DND-41 (cell line): ENCODE results near the gene TMPRSS4.

Experiments
- ATAC-seq: fragments of 200-7000 bp; cut with Tn5 transposase; 3 replicates; pipeline ENCODE4 v1.9.1; 2021; ENCODE audit warnings: low read depth; ENCODE audit not compliant: insufficient read depth
- DNase-seq: peaks from one replicate; pipeline ENCODE4 v3.0.0-alpha.2; 2020
- H2AFZ ChIP-seq: 2 replicates; pipeline ENCODE4 v1.6.0; 2012; ENCODE audit warnings: low read depth, low read length
- H3K27ac ChIP-seq: 2 replicates; pipeline ENCODE4 v1.5.1; 2012; ENCODE audit warnings: low read length, inconsistent platforms
- H3K27me3 ChIP-seq: fragments of 200-600 bp; sonication (generic); 2 replicates; pipeline ENCODE4 v1.6.0; 2012; ENCODE audit warnings: low read length, mild to moderate bottlenecking, inconsistent platforms; ENCODE audit not compliant: insufficient read depth, poor library complexity
- H3K36me3 ChIP-seq: 2 replicates; pipeline ENCODE4 v1.5.1; 2012; ENCODE audit warnings: low read length, inconsistent platforms; ENCODE audit not compliant: insufficient read depth
- H3K4me1 ChIP-seq: 2 replicates; pipeline ENCODE4 v1.5.1; 2012; ENCODE audit warnings: mild to moderate bottlenecking, low read length; ENCODE audit not compliant: insufficient read depth
- H3K4me2 ChIP-seq: 2 replicates; pipeline ENCODE4 v1.6.0; 2012; ENCODE audit warnings: mild to moderate bottlenecking, moderate library complexity, low read length, inconsistent platforms; ENCODE audit not compliant: insufficient read depth
- H3K4me3 ChIP-seq, 2 experiments: fragments of 200-600 bp in 1 of 2; shearing (Covaris generic) in 1 of 2; 2 replicates each; pipeline ENCODE4 v1.5.1; 2012 to 2016; ENCODE audit warnings: inconsistent platforms in 2 of 2, low read length in 2 of 2, mild to moderate bottlenecking in 2 of 2, low read depth in 1 of 2, moderate library complexity in 1 of 2
- H3K79me2 ChIP-seq: 2 replicates; pipeline ENCODE4 v1.6.0; 2012; ENCODE audit warnings: low read length, inconsistent platforms; ENCODE audit not compliant: insufficient read depth
- H3K9ac ChIP-seq: 2 replicates; pipeline ENCODE4 v1.6.0; 2012; ENCODE audit warnings: low read depth, mild to moderate bottlenecking, inconsistent platforms, low read length, moderate library complexity
- H3K9me3 ChIP-seq: 2 replicates; pipeline ENCODE4 v1.5.1; 2012; ENCODE audit warnings: low read length, moderate library complexity, mild to moderate bottlenecking, inconsistent platforms; ENCODE audit not compliant: insufficient read depth, severe bottlenecking
- H4K20me1 ChIP-seq: 2 replicates; pipeline ENCODE4 v1.6.0; 2012; ENCODE audit warnings: low read length; ENCODE audit not compliant: insufficient read depth
- CTCF ChIP-seq: IDR thresholded peaks from 2 replicates; pipeline ENCODE4 v1.5.1; 2012; ENCODE audit warnings: borderline replicate concordance, low read length, moderate library complexity, mild to moderate bottlenecking; ENCODE audit not compliant: poor library complexity, severe bottlenecking; ENCODE audit errors: extremely low read depth
- EZH2 ChIP-seq: IDR thresholded peaks from 3 replicates; pipeline ENCODE4 v1.6.1; 2012; ENCODE audit warnings: borderline replicate concordance, low read depth, mild to moderate bottlenecking, moderate library complexity, low read length, inconsistent platforms; ENCODE audit not compliant: severe bottlenecking

Gene TMPRSS4

GRCh38 chr11:118157186-118157895 lies 80.5 kb downstream of the TMPRSS4 start:
- H3K27ac ChIP-seq = no peak overlapping the region
- TF ChIP-seq EZH2 (peak; percentile 19), CTCF (no peak)
- no peaks in the 10 kb centered on the region for H3K36me3 ChIP-seq
- no peak overlapping the region for H2AFZ ChIP-seq
- H3K9ac ChIP-seq = no peak overlapping the region
- 0 out of 2 replicates have a peak, but pooled peaks cover 10% of the 10 kb centered on the region for H4K20me1 ChIP-seq
- DNase-seq = no peak
- no peak overlapping the region for H3K4me2 ChIP-seq
- no peaks in the 10 kb centered on the region for H3K9me3 ChIP-seq
- ATAC-seq = no peak
- H3K4me1 ChIP-seq = peaks cover 9% of the 10 kb centered on the region
- peaks cover 77% of the 10 kb centered on the region for H3K27me3 ChIP-seq
- no peak overlapping the region for H3K4me3 ChIP-seq
- no peaks in the 10 kb centered on the region for H3K79me2 ChIP-seq

GRCh38 chr11:118161786-118162185 lies 84.9 kb downstream of the TMPRSS4 start:
- H3K36me3 ChIP-seq = no peaks in the 10 kb centered on the region
- no peak overlapping the region for H3K4me3 ChIP-seq
- DNase-seq = no peak
- ATAC-seq = no peak
- H3K27me3 ChIP-seq = peaks cover 42% of the 10 kb centered on the region
- no peaks in the 10 kb centered on the region for H3K9me3 ChIP-seq
- no peaks in the 10 kb centered on the region for H3K4me1 ChIP-seq
- H3K4me2 ChIP-seq = no peak overlapping the region
- no peaks in the 10 kb centered on the region for H3K79me2 ChIP-seq
- TF ChIP-seq CTCF = no peak
- no peak for TF ChIP-seq EZH2
- H4K20me1 ChIP-seq = no peaks in the 10 kb centered on the region
- no peak overlapping the region for H3K27ac ChIP-seq
- H2AFZ ChIP-seq = no peak overlapping the region
- H3K9ac ChIP-seq = no peak overlapping the region

GRCh38 chr11:118162846-118163245 lies 86.0 kb downstream of the TMPRSS4 start:
- TF ChIP-seq CTCF (no peak), EZH2 (no peak)
- H3K27ac ChIP-seq = no peak overlapping the region
- no peak for ATAC-seq

GRCh38 chr11:118163494-118163893 lies 86.6 kb downstream of the TMPRSS4 start:
- Histone ChIP-seq H2AFZ (no peak overlapping the region), H3K9ac (no peak overlapping the region), H4K20me1 (no peaks in the 10 kb centered on the region), H3K36me3 (no peaks in the 10 kb centered on the region), H3K4me2 (no peak overlapping the region), H3K4me3 (no peak overlapping the region), H3K4me1 (no peaks in the 10 kb centered on the region), H3K27ac (no peak overlapping the region), H3K9me3 (no peaks in the 10 kb centered on the region), H3K79me2 (no peaks in the 10 kb centered on the region), H3K27me3 (peaks cover 26% of the 10 kb centered on the region)
- ATAC-seq = no peak
- no peak for DNase-seq
- TF ChIP-seq EZH2 = no peak
- TF ChIP-seq CTCF = no peak

More at GRCh38 chr11:118162846-118163245, 86.0 kb downstream of the TMPRSS4 start:
- H2AFZ ChIP-seq = no peak overlapping the region
- no peak overlapping the region for H3K4me2 ChIP-seq
- H3K9me3 ChIP-seq = no peaks in the 10 kb centered on the region
- H3K36me3 ChIP-seq = no peaks in the 10 kb centered on the region
- H3K4me1 ChIP-seq = no peaks in the 10 kb centered on the region
- H3K4me3 ChIP-seq = no peak overlapping the region
- no peak overlapping the region for H3K9ac ChIP-seq
- no peak for DNase-seq
- H3K27me3 ChIP-seq = peaks cover 32% of the 10 kb centered on the region
- no peaks in the 10 kb centered on the region for H3K79me2 ChIP-seq
- H4K20me1 ChIP-seq = no peaks in the 10 kb centered on the region
